ENCODE results near the gene CLDN5.

DNA sequence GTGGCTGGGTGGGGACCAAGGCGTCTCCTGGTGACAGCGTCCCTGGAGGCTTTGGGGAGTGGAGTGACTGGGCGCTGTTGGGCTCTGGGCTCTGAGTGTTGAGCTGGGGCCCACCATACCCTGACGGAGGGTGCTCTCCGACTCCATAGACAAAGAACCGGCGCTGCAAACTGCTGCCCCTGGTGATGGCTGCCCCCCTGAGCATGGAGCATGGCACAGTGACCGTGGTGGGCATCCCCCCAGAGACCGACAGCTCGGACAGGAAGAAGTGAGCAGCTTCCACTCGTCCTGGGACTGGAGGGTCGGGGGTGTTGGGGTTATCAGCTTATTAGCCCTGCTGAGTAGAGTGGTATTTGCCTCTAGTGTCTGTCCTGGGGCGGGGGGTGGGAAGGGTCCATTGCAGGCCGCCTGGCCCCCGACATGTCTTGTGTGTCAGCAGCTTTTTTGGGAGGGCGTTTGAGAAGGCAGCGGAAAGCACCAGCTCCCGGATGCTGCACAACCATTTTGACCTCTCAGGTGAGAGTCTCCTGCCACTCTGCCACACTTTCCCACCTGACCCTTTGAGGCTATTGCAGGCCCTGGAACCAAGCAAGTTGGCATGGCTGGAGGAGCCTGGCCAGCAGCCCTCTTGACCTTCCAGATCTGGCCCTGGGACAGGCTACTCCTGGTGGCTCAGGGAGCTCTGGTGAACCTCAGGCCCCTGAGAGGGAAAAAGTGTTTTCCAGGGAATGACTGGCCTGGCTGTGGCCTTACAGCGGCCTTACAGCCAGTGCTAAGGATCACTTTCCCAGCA lies 7.6 kb downstream of the CLDN5 start:
- TF ChIP-seq, protein P1, sequence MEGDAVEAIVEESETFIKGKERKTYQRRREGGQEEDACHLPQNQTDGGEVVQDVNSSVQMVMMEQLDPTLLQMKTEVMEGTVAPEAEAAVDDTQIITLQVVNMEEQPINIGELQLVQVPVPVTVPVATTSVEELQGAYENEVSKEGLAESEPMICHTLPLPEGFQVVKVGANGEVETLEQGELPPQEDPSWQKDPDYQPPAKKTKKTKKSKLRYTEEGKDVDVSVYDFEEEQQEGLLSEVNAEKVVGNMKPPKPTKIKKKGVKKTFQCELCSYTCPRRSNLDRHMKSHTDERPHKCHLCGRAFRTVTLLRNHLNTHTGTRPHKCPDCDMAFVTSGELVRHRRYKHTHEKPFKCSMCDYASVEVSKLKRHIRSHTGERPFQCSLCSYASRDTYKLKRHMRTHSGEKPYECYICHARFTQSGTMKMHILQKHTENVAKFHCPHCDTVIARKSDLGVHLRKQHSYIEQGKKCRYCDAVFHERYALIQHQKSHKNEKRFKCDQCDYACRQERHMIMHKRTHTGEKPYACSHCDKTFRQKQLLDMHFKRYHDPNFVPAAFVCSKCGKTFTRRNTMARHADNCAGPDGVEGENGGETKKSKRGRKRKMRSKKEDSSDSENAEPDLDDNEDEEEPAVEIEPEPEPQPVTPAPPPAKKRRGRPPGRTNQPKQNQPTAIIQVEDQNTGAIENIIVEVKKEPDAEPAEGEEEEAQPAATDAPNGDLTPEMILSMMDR (conservative IDR thresholded peaks at IDR 0.05 in 1 of 2, IDR thresholded peaks at IDR 0.05 in 1 of 2; ENCODE audit: extremely low read depth in 1 of 2, insufficient read depth in 1 of 2, low read depth in 1 of 2, low read length in 2 of 2): no peak
- TF ChIP-seq EZH2 (IDR thresholded peaks at IDR 0.05; ENCODE audit: borderline replicate concordance, low read length): no peak
